Chondrocyte (in vitro differentiated cells): Measurements from ENCODE around the gene NFASC. TPM values are rescaled to one million over a fixed set of nuclear protein-coding genes. Genes with fewer than 3 reads are reported as not detected.

ENCODE experiments used
- DNase-seq: peaks from one replicate; pipeline ENCODE4 v3.0.0; 2021; ENCODE audit warnings: mixed read lengths, low spot score
- H3K27ac Mint-ChIP-seq: one replicate; pipeline ENCODE4 v1.8.0; 2021; ENCODE audit warnings: mild to moderate bottlenecking, moderate library complexity, mixed read lengths; ENCODE audit not compliant: unreplicated experiment
- H3K27me3 Mint-ChIP-seq: 2 replicates; pipeline ENCODE4 v1.8.0; 2021; ENCODE audit warnings: low read depth, mixed read lengths
- H3K36me3 Mint-ChIP-seq: 2 replicates; pipeline ENCODE4 v1.8.0; 2021; ENCODE audit warnings: low read depth, mixed read lengths
- H3K4me1 Mint-ChIP-seq: 2 replicates; pipeline ENCODE4 v1.8.0; 2021; ENCODE audit warnings: low read depth, mild to moderate bottlenecking, mixed read lengths
- H3K4me3 Mint-ChIP-seq: one replicate; pipeline ENCODE4 v1.8.0; 2021; ENCODE audit warnings: mild to moderate bottlenecking, moderate library complexity, mixed read lengths; ENCODE audit not compliant: unreplicated experiment
- H3K9me3 Mint-ChIP-seq: 2 replicates; pipeline ENCODE4 v1.8.0; 2021; ENCODE audit warnings: low read depth, mixed read lengths
- total RNA-seq: library from RNA; stranded (reverse); gene quantifications from 3 replicates; pipeline ENCODE4 v1.2.1, GENCODE V29; 2021
- TF ChIP-seq, protein P1 (sequence below): fragments of 200-600 bp; sonication (generic); IDR thresholded peaks from 2 replicates; pipeline ENCODE4 v1.5.0; 2021; ENCODE audit warnings: antibody characterized with exemption, mild to moderate bottlenecking, moderate library complexity

The NFASC gene
- total RNA-seq, 1 donor from 2014 or later: 0.20 TPM

DNA sequence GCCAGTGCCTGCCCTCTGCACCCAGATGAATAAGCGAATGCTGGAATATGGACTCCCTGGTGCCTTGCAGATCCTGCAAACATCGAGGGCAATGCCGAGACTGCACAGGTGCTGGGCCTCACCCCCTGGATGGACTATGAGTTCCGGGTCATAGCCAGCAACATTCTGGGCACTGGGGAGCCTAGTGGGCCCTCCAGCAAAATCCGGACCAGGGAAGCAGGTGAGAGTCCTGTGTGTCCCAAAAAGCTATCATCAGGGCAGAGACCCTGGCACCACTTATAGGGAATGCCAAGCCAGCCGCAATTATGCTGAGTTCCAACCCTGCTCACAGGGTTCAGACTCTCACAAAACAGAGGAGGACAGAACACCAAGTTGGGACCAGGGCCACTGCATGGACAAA is 196.4 kb downstream of the NFASC start:
- Mint-ChIP-seq H3K27me3 (peaks cover 3% of the 10 kb centered on the region), H3K4me1 (peaks cover 8% of the 10 kb centered on the region), H3K27ac (no peak overlapping the region), H3K9me3 (no peaks in the 10 kb centered on the region), H3K36me3 (no peaks in the 10 kb centered on the region), H3K4me3 (no peak overlapping the region)
- peak; percentile 41 for DNase-seq
- TF ChIP-seq, protein P1, sequence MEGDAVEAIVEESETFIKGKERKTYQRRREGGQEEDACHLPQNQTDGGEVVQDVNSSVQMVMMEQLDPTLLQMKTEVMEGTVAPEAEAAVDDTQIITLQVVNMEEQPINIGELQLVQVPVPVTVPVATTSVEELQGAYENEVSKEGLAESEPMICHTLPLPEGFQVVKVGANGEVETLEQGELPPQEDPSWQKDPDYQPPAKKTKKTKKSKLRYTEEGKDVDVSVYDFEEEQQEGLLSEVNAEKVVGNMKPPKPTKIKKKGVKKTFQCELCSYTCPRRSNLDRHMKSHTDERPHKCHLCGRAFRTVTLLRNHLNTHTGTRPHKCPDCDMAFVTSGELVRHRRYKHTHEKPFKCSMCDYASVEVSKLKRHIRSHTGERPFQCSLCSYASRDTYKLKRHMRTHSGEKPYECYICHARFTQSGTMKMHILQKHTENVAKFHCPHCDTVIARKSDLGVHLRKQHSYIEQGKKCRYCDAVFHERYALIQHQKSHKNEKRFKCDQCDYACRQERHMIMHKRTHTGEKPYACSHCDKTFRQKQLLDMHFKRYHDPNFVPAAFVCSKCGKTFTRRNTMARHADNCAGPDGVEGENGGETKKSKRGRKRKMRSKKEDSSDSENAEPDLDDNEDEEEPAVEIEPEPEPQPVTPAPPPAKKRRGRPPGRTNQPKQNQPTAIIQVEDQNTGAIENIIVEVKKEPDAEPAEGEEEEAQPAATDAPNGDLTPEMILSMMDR: no peak

DNA sequence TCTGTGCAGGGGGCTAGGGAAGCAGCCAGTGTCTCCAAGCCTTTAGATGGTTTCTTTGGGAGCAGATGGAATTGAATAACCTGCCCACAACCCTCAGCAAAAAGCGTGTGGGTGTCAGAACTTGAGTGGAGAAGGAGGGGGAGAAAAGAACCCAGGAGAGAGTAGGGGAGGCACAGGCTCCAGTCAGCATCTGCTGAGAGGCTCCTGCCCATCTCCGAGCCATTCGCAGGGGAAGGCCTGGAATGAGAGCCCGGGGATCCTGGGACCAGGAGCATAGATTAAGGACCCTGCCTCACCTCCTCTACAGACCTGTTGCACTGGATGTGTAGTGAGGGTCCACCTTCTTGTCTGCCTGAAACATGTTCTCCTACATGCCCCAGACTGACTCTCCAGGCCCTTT is 197.3 kb downstream of the NFASC start:
- Mint-ChIP-seq H3K4me3 (no peak overlapping the region), H3K27ac (no peak overlapping the region), H3K27me3 (peaks cover 3% of the 10 kb centered on the region), H3K4me1 (peaks cover 8% of the 10 kb centered on the region), H3K9me3 (no peaks in the 10 kb centered on the region), H3K36me3 (no peaks in the 10 kb centered on the region)
- DNase-seq: peak; percentile 35
- TF ChIP-seq, protein P1: no peak

DNA sequence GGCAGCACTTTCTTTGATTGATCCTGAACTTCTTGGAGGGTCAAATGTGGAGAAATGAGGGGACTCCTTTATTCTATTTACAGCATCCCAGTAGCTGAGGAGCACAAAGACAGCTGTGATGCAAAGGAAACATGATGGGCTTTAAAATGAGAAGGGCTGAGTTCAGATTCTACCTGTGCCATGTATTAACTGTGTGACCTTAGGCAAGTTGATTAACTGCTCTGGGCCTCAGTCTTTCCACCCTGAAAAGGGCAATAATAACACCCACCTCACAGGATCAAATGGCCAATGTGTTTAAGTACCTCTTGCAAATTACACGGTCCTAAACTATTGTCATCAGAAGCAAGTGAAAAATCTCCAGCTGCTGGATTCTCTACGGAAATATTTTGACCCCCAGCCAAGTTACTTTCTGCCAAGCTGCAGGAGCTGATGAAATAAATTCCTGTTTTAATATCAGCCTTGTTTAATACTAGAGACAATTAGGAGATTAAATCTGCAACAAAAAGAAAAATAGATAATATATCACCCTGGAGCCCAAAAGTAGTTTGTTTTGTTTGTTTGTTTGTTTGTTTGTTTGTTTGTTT is 197.9 kb downstream of the NFASC start:
- Mint-ChIP-seq H3K27ac (no peak overlapping the region), H3K36me3 (no peaks in the 10 kb centered on the region), H3K4me3 (no peak overlapping the region), H3K9me3 (no peaks in the 10 kb centered on the region), H3K27me3 (peaks cover 3% of the 10 kb centered on the region), H3K4me1 (peaks cover 8% of the 10 kb centered on the region)
- TF ChIP-seq, protein P1: no peak
- no peak for DNase-seq

DNA sequence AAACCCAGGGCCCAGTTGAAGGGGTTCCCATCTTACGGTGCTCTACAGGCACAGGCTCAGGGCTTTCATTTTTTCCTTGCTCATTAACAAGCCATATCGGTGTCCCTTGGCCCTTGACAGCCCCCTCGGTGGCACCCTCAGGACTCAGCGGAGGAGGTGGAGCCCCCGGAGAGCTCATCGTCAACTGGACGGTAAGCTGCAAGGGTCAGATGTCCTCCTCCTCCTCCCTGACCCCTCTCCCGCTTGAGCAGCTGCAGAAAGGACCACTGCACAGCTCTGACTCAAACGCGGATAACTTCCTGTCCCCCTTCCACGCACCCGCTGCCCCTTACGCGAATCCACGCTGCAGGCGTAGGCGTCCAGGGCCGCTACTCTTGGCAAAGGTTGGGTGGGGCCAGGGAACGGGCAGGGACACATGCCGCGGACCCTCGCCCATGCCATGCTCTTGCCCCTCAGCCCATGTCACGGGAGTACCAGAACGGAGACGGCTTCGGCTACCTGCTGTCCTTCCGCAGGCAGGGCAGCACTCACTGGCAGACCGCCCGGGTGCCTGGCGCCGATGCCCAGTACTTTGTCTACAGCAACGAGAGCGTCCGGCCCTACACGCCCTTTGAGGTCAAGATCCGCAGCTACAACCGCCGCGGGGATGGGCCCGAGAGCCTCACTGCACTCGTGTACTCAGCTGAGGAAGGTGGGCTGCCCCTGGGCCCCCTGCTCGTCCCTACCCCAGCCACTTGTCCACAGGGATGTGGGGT is 198.9 kb downstream of the NFASC start:
- Mint-ChIP-seq H3K4me1 (peaks cover 8% of the 10 kb centered on the region), H3K36me3 (no peaks in the 10 kb centered on the region), H3K4me3 (no peak overlapping the region), H3K27me3 (no peaks in the 10 kb centered on the region), H3K9me3 (no peaks in the 10 kb centered on the region), H3K27ac (no peak overlapping the region)
- TF ChIP-seq, protein P1: no peak
- peak; percentile 94 for DNase-seq

DNA sequence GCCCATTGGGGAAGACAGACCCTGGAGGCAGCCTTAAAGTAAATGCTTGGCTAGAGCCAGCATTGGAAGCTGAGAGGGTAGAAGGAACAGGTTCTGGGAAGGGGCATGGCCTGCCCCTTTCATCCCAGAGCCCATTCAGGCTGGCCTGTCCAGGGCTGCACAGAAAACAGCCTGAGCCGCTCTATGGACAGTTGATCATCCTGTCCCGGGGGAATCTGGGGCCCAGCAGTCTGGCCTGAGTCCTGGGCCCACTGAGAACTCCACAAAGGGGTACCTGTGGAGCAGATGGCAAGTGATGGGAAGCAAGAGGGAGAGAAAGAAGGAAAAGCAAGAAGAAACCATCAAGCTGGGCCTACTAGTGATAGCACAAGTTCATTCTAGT is 200.4 kb downstream of the NFASC start:
- H3K36me3 Mint-ChIP-seq: no peaks in the 10 kb centered on the region

More for the DNA sequence above, 200.4 kb downstream of the NFASC start:
- TF ChIP-seq, protein P1: no peak
- no peak overlapping the region for H3K4me3 Mint-ChIP-seq
- DNase-seq: peak; percentile 36
- H3K27me3 Mint-ChIP-seq: no peaks in the 10 kb centered on the region
- H3K9me3 Mint-ChIP-seq: no peaks in the 10 kb centered on the region
- peaks cover 8% of the 10 kb centered on the region for H3K4me1 Mint-ChIP-seq
- H3K27ac Mint-ChIP-seq: no peak overlapping the region
